Lung (tissue), 12 donors: ENCODE results near the gene JADE1. TPM values are rescaled to one million over a fixed set of nuclear protein-coding genes. Genes with fewer than 3 reads are reported as not detected.

ENCODE experiments used
- ATAC-seq: fragments of 200-7000 bp; cut with Tn5 transposase; one replicate; pipeline ENCODE4 v1.9.1; 2020; ENCODE audit warnings: moderate number of reproducible peaks; ENCODE audit not compliant: insufficient read depth, low FRiP score
- DNase-seq, 3 donors: peaks; one replicate each; pipeline ENCODE4 v3.0.0-alpha.2; 2013 to 2017
- H3K27ac ChIP-seq, 2 donors: one replicate each; pipeline ENCODE4 v1.5.1; 2013; ENCODE audit warnings: mild to moderate bottlenecking in 2 of 2, moderate library complexity in 2 of 2, control low read depth in 1 of 2, inconsistent platforms in 1 of 2, low read depth in 1 of 2, low read length in 1 of 2
- H3K27me3 ChIP-seq, 3 donors: one replicate each; pipeline ENCODE4 v1.5.1; 2013; ENCODE audit warnings: low read length in 2 of 3; ENCODE audit not compliant: control insufficient read depth in 3 of 3, insufficient read depth in 3 of 3
- H3K36me3 ChIP-seq, 4 donors: one replicate each; pipeline ENCODE4 v1.5.1; 2013; ENCODE audit warnings: low read length in 4 of 4, mild to moderate bottlenecking in 1 of 4, moderate library complexity in 1 of 4; ENCODE audit not compliant: control insufficient read depth in 4 of 4, insufficient read depth in 4 of 4
- H3K4me1 ChIP-seq, 5 donors: one replicate each; pipeline ENCODE4 v1.5.1; 2013; ENCODE audit warnings: low read length in 5 of 5, mild to moderate bottlenecking in 2 of 5, moderate library complexity in 1 of 5; ENCODE audit not compliant: control insufficient read depth in 5 of 5, insufficient read depth in 5 of 5
- H3K4me3 ChIP-seq: one replicate; pipeline ENCODE4 v1.5.1; 2013; ENCODE audit warnings: mild to moderate bottlenecking, control low read depth, moderate library complexity
- H3K9ac ChIP-seq, 2 donors: one replicate each; pipeline ENCODE4 v1.5.1; 2013; ENCODE audit warnings: low read length in 2 of 2, control low read depth in 1 of 2; ENCODE audit not compliant: insufficient read depth in 1 of 2
- H3K9me3 ChIP-seq, 4 donors: one replicate each; pipeline ENCODE4 v1.5.1; 2013; ENCODE audit warnings: low read length in 3 of 4, mild to moderate bottlenecking in 1 of 4, moderate library complexity in 1 of 4; ENCODE audit not compliant: control insufficient read depth in 4 of 4, insufficient read depth in 3 of 4
- WGBS, 2 donors: extraction: QIAGEN DNeasy Blood & Tissue Kit; methylation state at CpG; one replicate each; pipeline ENCODE4 v1.1.7; 2013; 5-methylcytosine and 5-hydroxymethylcytosine counted together
- polyA plus RNA-seq, 2 donors: library from polyadenylated mRNA; stranded (reverse); fragments of 200-250 nt; gene quantifications; one replicate each; pipeline ENCODE4 v1.2.1, GENCODE V29; 2013
- total RNA-seq, 2 donors: library from RNA; depleted of rRNA in 1 of 2; stranded (reverse); fragments of >200 nt in 1 of 2; gene quantifications; one replicate each; pipeline ENCODE4 v1.2.1, GENCODE V29; 2014 to 2021
- TF ChIP-seq, protein P1 (sequence below): IDR thresholded peaks from 2 replicates; pipeline ENCODE4 v1.5.1; 2012; ENCODE audit warnings: mild to moderate bottlenecking; ENCODE audit errors: control extremely low read depth, extremely low read depth
- donor health status: control.
- donor health status: control.
- donor health status: Bipolar disorder and iron deficiency.
- donor health status: healthy.
- donor health status: DM: yes; HTN: yes; CAD: no.

JADE1 gene
- total and polyA plus RNA-seq, 4 donors, result 8.9 to 46.1 (median 17.5) TPM

DNA sequence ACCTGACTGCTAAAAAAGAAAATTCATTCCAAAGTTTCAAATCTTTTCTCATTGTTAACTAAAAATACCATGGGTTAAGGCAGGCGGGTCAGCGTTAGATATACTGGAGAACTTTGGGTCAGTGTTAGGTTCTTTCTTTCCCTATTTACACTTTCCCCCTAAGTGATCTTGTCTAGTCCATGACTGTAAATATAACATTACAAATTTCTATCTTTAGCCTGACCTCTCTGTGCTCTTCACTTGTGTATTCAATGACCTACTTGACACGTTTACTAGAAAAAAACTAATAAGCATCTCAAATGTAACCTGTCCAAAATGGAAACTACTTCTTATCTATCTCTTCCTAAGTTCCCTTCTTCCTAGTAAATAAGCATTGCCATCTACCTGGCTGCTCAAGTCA, 95.3 kb downstream of the JADE1 start:
- no peak for ATAC-seq
- H3K36me3 ChIP-seq, result no peaks in the 10 kb centered on the region
- peaks cover 0 to 7% (median 0%) of the 10 kb centered on the region in 5 donors for H3K4me1 ChIP-seq
- DNase-seq, result no peak
- no peaks in the 10 kb centered on the region for H3K27me3 ChIP-seq
- H3K9ac ChIP-seq, result no peak overlapping the region
- TF ChIP-seq, protein P1, sequence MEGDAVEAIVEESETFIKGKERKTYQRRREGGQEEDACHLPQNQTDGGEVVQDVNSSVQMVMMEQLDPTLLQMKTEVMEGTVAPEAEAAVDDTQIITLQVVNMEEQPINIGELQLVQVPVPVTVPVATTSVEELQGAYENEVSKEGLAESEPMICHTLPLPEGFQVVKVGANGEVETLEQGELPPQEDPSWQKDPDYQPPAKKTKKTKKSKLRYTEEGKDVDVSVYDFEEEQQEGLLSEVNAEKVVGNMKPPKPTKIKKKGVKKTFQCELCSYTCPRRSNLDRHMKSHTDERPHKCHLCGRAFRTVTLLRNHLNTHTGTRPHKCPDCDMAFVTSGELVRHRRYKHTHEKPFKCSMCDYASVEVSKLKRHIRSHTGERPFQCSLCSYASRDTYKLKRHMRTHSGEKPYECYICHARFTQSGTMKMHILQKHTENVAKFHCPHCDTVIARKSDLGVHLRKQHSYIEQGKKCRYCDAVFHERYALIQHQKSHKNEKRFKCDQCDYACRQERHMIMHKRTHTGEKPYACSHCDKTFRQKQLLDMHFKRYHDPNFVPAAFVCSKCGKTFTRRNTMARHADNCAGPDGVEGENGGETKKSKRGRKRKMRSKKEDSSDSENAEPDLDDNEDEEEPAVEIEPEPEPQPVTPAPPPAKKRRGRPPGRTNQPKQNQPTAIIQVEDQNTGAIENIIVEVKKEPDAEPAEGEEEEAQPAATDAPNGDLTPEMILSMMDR, result no peak
- H3K4me3 ChIP-seq, result no peak overlapping the region
- H3K9me3 ChIP-seq, result no peaks in the 10 kb centered on the region
- no peak overlapping the region for H3K27ac ChIP-seq
- 87 to 93% methylated on average over 3 of the region's 3 CpGs for WGBS, 2 donors

DNA sequence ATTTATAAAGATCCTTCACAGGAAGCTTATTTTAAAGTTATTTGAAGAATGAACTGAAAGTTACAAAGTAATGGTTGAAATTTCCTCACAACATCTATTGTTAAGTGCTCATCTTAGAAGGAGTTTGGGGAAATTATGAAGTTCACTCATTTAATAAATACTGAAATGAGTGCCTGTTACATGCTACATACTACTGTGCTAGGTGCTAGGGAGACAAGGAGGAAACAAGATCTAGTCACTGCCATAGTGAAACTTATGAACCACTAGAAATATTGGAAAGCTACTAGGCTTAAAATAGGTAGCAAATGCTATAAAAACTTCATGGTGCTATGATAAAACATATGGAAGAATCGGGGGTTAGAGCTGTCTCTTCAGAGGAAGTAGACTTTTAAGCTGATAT, 97.1 kb downstream of the JADE1 start:
- Histone ChIP-seq H3K9me3 (no peaks in the 10 kb centered on the region), H3K4me3 (no peak overlapping the region), H3K27me3 (no peaks in the 10 kb centered on the region), H3K36me3 (no peaks in the 10 kb centered on the region), H3K9ac (no peak overlapping the region), H3K4me1 (peaks cover 0 to 7% (median 0%) of the 10 kb centered on the region in 5 donors), H3K27ac (no peak overlapping the region)
- 72 to 88% methylated on average over 1 of the region's 1 CpG for WGBS, 2 donors
- DNase-seq (no peak), ATAC-seq (no peak)
- TF ChIP-seq, protein P1, result no peak

DNA sequence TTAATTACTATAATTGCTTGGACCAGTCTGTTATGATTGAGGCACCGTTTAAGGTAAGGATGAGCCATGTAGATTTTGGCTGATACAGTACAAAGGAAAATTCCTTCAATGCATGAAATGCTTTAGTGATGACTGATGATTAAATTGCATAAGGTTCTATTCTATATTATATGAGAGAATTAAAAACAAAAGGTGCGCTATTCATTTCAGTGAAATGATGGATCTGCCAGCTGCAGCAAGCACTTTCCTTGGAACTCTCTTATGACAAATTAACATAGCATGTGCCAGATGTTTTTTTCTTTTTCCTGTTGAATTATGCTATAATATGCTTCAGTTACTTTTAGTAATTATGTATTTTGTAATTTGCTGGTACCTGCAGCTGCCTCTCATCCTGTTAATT, 98.5 kb downstream of the JADE1 start:
- Histone ChIP-seq H3K4me3 (no peak overlapping the region), H3K9ac (no peak overlapping the region), H3K27me3 (no peaks in the 10 kb centered on the region), H3K9me3 (no peaks in the 10 kb centered on the region), H3K36me3 (no peaks in the 10 kb centered on the region), H3K4me1 (peaks cover 0 to 7% (median 0%) of the 10 kb centered on the region in 5 donors), H3K27ac (no peak overlapping the region)
- DNase-seq, result no peak
- TF ChIP-seq, protein P1, result no peak
- ATAC-seq, result no peak
- 89 to 91% methylated on average over 2 of the region's 2 CpGs for WGBS, 2 donors

DNA sequence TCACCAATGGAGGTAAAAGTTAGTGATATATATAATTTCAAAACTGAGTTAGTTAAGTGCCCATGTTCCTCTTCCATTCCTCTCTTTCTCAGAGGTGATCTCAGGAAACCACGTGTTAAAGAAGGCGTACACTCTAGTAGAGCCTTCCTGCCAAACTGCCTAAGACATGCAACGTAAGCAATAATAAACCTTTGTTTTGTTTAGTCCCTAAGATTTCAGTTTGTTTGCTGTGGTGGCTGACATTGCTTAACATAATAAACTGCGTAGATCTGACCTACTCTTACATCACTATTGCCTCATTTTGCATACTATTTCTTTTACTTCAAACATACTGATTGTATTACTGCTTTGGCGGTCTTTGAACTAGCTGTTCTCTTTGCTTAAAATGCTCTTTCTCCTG, 99.2 kb downstream of the JADE1 start:
- Histone ChIP-seq H3K27me3 (no peaks in the 10 kb centered on the region), H3K27ac (no peak overlapping the region), H3K9ac (no peak overlapping the region), H3K4me1 (peaks cover 0 to 7% (median 0%) of the 10 kb centered on the region in 5 donors), H3K4me3 (no peak overlapping the region), H3K36me3 (no peaks in the 10 kb centered on the region), H3K9me3 (no peaks in the 10 kb centered on the region)
- TF ChIP-seq, protein P1, result no peak
- ATAC-seq (no peak), DNase-seq (no peak)
- WGBS, 2 donors, result 36 to 70% methylated on average over 5 of the region's 5 CpGs
